GM21737 (cell line): ENCODE results near the gene INPP5B.

Source experiments
- ATAC-seq: cut with Tn5 transposase; IDR thresholded peaks from one replicate; pipeline ENCODE4 v1.9.1; 2021; ENCODE audit warnings: mild to moderate bottlenecking, moderate library complexity; ENCODE audit not compliant: unreplicated experiment

Gene INPP5B

DNA sequence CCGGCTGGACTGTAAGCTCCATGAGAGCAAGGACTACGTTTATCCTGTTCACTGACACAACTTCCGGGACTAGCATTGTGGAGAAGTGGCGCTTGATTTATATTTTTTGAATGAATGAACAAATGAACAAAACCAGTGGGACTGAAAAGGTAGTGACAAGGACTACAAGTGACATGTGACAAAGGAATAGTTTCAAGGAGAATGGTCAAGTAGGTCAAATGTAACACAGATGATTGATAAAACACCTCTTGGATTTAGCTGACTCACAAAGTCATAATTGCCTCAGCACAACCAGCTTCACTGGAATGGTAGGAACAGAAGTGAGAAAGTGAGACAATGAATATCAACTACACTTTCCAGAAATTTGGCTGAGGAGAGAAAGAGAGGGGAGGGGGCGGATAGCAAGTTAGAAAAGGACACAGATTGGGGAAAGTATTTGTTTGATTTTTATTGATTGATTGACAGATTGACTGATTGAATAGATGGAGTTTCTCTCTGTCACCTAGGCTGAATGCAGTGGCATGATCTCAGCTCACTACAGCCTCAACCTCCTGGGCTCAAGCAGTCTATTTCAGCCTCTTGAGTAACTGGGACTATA lies 101.7 kb downstream of the INPP5B start:
- ATAC-seq, result no peak

DNA sequence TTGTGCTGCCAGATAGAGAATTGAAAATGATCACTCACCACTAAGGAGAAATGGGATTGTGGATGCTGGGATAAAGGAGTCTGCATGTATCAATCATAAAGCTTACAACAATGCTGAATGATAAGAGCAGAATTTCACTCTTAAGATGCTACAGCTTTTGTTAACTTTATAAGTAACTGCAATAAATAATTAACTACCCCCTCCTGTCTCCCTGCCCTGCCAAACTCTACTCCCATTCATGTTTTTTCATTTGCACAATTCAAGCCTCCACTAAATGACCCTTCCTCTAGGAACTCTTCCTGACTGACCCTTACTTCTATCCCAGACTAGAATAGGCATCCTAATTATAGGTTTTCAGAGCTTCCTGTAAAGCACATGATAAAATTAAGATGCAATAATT lies 102.3 kb downstream of the INPP5B start:
- ATAC-seq, result no peak

DNA sequence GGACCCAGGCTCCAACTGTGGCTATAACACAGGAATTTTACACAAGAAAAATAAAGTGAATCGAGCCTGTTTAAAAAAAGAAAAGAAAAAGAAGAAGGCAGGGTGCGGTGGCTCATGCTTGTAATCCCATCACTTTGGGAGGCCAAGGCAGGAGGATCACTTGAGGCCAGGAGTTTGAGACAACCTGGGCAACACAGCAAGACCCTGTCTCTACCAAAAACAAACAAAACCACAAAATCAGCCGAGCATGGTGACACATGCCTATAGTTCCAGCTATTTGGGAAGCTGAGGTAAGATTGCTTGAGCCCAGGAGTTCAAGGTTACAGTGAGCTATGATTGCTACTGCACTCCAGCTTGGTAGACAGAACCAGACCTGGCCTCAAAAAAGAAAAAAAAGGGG lies 105.2 kb downstream of the INPP5B start:
- ATAC-seq, result no peak

- no peak for ATAC-seq
Measured at GRCh38 chr1:37840711-37841110, 106.1 kb downstream of the INPP5B start.

DNA sequence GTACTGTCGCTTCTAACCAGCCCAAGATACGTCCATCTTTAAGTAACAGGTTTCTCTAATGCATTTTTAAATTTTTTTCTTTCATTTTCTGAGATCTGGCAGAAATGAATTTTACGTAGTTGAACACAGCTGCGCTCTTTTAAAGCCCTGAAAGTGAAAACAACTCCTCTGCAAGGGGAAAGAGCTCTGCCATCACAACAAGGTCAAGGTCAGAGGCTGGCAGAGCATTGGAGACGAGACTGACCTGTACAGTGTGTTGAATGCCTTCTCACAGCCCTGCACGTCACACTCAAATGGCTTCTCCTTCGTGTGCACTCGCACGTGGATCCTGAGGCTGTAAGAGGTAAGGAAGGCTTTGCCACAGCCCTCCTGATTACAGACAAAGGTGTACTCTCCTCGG lies 107.2 kb downstream of the INPP5B start:
- no peak for ATAC-seq

DNA sequence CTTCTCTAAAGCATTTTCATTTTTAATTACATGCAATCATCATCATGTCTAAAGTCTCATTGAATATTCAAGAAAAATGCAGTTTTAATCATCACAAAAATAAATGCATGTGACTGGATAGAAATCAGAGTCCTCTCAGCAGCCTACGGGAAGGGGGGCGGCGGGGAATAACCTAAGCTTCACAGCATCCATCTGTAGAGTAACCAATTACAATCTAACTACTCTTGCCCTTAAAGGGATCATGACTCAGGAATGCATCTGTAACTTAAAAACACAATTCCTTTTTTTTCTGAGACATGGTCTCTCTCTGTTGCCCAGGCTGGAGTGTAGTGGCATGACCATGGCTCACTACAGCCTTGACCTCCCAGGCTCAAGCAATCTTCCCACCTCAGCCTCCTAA lies 110.1 kb downstream of the INPP5B start:
- no peak for ATAC-seq

DNA sequence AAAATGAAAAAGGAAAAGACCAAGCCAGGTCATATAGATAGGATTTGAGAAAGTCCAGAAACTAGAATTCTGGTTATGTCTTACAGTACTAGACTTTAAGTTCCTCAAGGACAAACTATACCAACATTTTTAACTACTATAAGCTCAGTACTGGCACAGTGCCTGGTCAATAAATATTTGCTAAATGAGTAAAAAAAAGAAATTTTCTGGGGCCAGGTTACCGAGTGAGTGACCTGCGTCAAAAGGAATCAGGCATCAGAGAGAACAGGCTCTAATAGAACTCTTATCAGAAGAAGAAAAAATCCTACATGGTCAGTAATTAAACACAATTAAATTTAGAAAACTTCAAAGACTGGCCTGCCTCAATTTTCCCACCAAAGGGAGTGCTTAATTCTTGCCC lies 115.0 kb downstream of the INPP5B start:
- no peak for ATAC-seq

- no peak for ATAC-seq
Measured at GRCh38 chr1:37831109-37831508, 115.7 kb downstream of the INPP5B start.

DNA sequence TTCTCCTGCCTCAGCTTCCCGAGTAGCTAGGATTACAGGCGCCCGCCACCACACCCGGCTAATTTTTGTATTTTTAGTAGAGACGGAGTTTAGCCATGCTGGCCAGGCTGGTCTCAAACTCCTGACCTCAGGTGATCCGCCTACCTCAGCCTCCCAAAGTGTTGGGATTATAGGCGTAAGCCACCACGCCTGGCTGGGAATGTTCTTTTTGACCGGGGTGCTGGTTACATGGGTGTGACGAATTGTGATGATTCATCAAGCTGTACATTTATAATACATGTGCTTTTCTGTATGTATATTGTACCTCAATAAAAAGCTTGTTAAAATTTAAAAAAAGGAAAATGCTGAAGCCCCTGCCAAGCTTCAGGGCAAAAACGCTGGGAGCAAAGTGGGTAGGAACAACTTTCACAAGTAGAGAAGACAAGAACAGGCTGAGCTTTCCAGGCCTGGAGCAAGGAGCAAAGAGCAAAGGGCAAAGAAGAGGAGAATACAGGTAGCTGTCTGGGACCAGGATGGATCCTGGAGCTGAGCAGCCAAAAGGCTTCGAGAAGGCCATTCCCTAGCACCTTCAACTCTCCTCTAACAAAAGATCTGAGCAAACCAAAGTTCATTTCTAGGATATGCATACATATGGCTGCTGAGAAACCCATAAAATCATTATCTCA lies 118.3 kb downstream of the INPP5B start:
- ATAC-seq, result no peak

- ATAC-seq, result no peak
Measured at GRCh38 chr1:37825506-37825905, 121.3 kb downstream of the INPP5B start.

DNA sequence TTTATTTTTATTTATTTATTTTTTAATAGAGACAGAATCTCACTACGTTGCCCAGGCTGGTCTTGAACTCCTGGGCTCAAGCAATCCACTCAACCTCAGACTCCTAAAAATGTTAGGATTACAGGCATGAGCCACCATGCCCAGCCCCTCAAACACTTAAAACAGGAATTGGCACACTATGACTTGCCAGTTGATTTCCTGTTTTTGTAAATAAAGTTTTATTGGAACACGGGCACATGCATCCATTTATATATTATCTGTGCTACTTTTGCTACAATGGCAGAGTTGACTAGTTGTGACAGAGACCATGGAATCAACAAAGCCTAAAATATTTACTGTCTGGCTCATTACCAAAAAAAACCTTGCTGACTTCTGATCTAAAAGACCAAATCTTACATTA lies 122.9 kb downstream of the INPP5B start:
- no peak for ATAC-seq

DNA sequence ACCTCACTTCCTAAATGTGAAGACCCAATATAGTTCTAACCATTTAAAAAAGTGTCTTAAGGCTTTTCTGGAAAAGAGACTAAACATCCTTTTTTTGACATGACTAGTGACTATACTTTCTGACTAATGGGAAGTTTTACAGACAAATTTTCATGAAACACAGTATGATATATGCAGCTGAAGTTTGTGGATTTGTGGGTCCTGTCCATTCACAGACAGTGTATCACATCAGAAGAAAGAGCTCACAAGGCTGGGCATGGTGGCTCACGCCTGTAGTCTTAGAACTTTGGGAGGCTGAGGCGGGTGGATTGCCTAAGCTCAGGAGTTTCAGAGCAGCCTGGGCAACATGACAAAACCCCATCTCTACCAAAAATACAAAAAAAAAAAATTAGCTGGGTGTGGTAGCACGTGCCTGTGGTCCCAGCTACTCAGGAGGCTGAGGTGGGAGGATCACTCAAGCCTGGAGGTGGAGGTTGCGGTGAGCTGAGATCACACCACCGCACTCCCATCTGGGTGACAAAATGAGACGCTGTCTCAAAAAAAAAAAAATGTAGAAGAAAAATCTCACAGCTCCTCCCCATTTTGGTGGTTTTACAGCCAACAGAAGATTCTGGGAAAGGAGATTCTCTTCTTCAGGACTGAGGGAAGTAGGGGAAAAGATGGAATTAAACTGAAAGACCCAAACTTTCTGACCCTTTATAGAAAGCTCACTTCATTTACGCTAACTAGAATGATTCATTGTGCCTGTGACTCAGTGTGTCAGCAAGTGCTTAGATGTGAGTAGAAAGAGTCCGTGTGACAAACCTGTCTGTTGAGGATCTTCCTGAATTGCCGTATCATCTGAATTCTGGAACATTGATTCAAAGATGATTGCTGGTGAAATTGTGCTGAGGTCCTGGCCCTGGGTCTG lies 123.7 kb downstream of the INPP5B start:
- no peak for ATAC-seq

DNA sequence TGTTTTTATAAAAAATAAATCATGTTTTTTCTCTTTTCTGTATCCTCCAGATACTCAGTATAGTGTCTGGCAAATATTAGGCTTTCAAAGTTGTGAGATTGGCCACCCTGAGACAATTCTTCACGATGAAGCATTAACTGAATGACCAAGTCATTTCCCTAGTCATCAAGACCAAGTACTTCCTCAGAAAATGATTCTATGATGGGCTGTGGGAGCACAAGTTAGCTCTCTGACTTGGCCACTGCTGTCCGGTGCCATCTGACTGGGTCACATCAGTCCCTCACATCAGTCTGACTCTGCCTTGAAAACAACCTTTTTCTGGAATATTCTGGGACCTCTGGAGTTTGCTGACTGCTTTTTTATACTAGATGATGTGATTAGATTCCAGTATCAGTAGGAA lies 125.4 kb downstream of the INPP5B start:
- no peak for ATAC-seq

- no peak for ATAC-seq
Measured at GRCh38 chr1:37817481-37817880, 129.4 kb downstream of the INPP5B start.

DNA sequence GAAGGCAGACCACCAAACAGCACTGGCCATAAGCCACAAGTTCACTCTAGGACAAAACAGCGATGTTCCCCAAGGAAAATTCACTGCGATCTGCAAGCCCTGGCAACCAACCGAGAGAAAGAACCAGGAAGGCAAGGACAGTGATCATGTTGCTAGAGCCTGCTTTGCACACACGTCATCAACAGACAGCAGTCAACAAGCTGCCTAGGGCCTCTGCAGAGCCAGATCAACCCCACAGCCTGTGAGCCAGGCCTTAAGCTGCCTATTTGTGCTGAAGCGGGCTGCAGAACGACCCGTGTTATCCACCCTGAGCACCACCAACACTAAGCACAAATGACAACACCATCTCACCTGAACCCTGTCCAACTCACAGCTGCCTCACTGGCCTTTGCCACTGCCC lies 132.6 kb downstream of the INPP5B start:
- no peak for ATAC-seq

DNA sequence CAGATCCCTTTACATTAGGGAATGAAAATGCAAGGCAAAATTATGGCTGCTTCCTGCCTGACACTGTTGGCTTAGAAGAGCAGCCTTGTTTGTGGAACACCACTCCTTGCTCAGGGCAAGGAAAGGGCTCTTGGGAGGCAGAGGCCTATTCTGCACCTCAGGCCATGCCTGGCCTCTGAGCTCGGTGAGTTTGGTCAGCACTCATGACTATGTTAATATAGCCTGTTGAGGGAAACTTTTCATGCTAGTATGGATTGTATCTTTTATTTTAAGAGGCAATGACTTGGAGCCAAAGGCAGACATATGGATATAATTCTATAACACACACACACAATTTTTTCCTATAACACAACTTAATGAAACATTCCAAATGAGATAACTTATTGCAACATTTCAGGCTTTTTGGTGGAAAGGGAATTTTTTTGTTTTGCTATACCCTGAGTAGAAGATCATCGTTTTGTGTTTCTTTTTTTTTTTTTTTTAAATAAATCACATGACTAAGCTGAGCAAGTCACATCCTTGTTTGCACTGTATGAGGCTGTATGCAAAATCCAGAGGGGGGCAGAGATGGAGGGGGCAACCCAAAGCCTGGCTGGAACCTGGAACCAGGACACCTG lies 133.2 kb downstream of the INPP5B start:
- ATAC-seq, result no peak

GRCh38 chr1:37811027-37811655 lies 135.7 kb downstream of the INPP5B start:
- ATAC-seq, result no peak
